Mesodermal cell (in vitro differentiated cells): ENCODE results near the gene PRRG1. TPM values are rescaled to one million over a fixed set of nuclear protein-coding genes. Genes with fewer than 3 reads are reported as not detected.
"Not testable (repeated sequence)": the region's sequence is repeated elsewhere in the genome, so short reads cannot be mapped to it uniquely, and the experiment has no call there.

ENCODE experiments used
- H3K27ac ChIP-seq: 2 replicates; pipeline ENCODE4 v1.7.0; 2013; ENCODE audit warnings: mild to moderate bottlenecking, low read depth, low read length, moderate library complexity; ENCODE audit not compliant: severe bottlenecking
- H3K36me3 ChIP-seq: 2 replicates; pipeline ENCODE4 v1.7.1; 2013; ENCODE audit warnings: mild to moderate bottlenecking, low read length, moderate library complexity; ENCODE audit not compliant: control insufficient read depth, insufficient read depth
- H3K4me1 ChIP-seq: one replicate; pipeline ENCODE4 v1.7.1; 2013; ENCODE audit warnings: mild to moderate bottlenecking, low read length; ENCODE audit not compliant: insufficient read depth, control insufficient read depth, poor library complexity, severe bottlenecking
- H3K4me3 ChIP-seq: 2 replicates; pipeline ENCODE4 v1.7.0; 2013; ENCODE audit warnings: low read length, control low read depth, mild to moderate bottlenecking; ENCODE audit not compliant: insufficient read depth, poor library complexity, severe bottlenecking; ENCODE audit errors: extremely low read depth
- H3K9me3 ChIP-seq: 2 replicates; pipeline ENCODE4 v1.7.1; 2013; ENCODE audit warnings: mild to moderate bottlenecking, low read length, moderate library complexity; ENCODE audit not compliant: control insufficient read depth
- WGBS, 2 experiments: methylation state at CpG; one replicate each; pipeline ENCODE4 v1.1.5; 2013; ENCODE audit warnings: missing lambda C conversion rate in 2 of 2; ENCODE audit not compliant: insufficient coverage in 2 of 2; 5-methylcytosine and 5-hydroxymethylcytosine counted together
- polyA plus RNA-seq, 2 experiments: library from polyadenylated mRNA; stranded (reverse); fragments of 50-300 nt; gene quantifications; one replicate each; pipeline ENCODE4 v1.2.3, GENCODE V29; 2013

Gene PRRG1
- polyA plus RNA-seq (2013, experiment 1 of 2), result 10.7 TPM
- 11.1 TPM for polyA plus RNA-seq (2013, experiment 2 of 2)

DNA sequence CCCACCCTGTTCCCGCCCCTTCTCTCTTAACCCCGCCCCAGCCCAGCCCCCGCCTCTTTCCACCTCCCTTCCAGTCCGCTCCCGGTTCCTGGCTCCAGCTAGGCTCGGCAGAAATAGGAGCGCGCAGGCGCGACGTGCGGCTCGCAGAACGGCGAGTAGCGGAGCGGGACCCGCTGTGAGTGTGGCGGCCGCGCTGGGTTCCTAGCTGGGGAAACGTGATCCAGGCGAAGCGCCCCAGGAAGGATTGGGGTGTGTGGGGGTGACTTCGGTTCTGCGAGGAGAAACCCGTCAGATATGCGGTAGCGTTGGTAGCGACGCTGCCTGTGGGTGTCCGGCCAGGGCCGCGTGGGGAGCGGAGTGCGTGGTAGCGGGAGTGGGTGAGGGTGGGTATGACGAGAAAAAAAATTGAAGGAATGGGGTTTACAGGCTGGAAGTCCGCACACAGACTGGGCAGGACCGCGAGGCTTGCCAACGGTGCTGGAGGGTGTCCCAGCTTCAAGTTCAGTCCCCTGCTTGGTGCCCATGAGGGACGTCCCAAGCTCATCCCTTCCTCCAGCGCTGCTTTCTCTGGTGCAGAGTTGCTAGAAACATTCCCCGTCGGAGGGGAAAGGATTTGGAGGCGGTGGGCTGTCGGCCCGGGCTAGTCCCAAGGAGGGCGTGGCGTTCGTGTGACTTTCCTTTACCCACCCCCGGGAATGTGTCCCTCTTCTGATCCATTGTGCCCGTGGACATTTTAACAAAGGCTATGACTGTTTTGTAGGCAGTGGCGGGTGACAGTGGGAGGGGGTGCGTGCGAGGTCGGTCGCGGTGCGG, at the start of gene PRRG1:
Gene PRRG1, plus strand, starts transcription at position 144 of the 813 bp plus-strand sequence. CDS start 56,886 bp downstream, outside the sequence.
- Histone ChIP-seq H3K4me3 (peak within 1 kb of the TSS; percentile 60), H3K9me3 (no peaks in the 10 kb centered on the region), H3K36me3 (no peaks in the 10 kb centered on the region), H3K27ac (peak within 1 kb of the TSS; percentile 83), H3K4me1 (peaks cover 15% of the 10 kb centered on the region)
- whole genome bisulfite sequencing, 2 experiments, result 1% methylated on average over 24 of the region's 61 CpGs; no CpG with 5 or more reads in 1 of the 2 experiments

DNA sequence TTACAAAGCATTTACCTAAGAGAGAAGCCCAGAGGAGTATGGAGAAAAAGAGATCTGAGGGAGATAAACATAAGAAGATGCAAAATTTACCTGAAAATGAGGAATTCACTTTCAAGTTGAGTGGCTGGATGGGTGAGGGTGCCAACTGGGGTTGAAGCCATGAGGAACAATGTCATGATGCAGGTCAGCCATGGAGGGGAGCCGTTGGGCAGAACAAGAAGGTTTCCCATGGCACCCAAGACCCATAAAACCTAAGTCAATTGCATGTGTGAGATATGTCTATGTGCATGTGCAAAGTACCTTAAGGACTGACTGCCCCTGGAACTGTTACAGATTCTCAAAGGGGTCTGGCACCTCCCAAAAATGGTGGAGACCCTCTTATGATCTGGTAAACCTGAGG, 46.6 kb upstream of the PRRG1 start:
- no peak overlapping the region for H3K27ac ChIP-seq
- no peak overlapping the region for H3K4me3 ChIP-seq
- WGBS, 2 experiments, result no CpG with 5 or more reads among the region's 1 CpG

DNA sequence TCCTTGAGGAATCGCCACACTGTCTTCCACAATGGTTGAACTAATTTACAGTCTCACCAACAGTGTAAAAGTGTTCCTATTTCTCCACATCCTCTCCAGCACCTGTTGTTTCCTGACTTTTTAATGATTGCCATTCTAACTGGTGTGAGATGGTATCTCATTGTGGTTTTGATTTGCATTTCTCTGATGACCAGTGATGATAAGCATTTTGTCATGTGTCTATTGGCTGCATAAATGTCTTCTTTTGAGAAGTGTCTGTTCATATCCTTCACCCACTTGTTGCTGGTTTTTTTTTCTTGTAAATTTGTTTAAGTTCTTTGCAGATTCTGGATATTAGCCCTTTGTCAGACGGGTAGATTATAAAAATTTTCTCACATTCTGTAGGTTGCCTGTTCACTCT, 43.9 kb upstream of the PRRG1 start:
- H3K4me3 ChIP-seq, H3K27ac ChIP-seq, H3K9me3 ChIP-seq, H3K36me3 ChIP-seq, H3K4me1 ChIP-seq: not testable (repeated sequence)
- WGBS, 2 experiments, result no CpG with 5 or more reads among the region's 2 CpGs

More for the DNA sequence above, 46.6 kb upstream of the PRRG1 start:
- no peaks in the 10 kb centered on the region for H3K36me3 ChIP-seq
- H3K9me3 ChIP-seq, result no peaks in the 10 kb centered on the region
- H3K4me1 ChIP-seq, result no peaks in the 10 kb centered on the region

DNA sequence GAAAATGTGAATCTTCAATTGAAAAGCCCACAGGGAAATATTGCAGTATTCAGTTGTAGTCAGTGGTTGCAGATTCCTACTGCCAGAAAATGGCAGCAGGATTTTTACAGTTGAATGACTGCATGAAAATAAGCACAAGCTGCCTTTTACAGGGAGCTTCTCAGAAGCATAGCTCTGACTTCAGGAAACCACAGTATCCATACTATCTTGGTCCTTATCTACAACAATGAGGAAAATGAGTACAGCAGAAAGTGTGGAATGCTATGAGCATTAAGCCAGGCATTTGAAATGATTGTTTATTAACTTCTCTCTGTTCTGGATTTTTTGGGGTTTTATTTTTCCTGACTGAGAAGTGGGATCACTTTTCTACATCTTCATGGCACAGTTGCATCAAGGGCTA, 34.6 kb upstream of the PRRG1 start:
- Histone ChIP-seq H3K9me3 (no peaks in the 10 kb centered on the region), H3K27ac (no peak overlapping the region), H3K4me1 (peaks cover 12% of the 10 kb centered on the region), H3K4me3 (no peak overlapping the region), H3K36me3 (no peaks in the 10 kb centered on the region)

DNA sequence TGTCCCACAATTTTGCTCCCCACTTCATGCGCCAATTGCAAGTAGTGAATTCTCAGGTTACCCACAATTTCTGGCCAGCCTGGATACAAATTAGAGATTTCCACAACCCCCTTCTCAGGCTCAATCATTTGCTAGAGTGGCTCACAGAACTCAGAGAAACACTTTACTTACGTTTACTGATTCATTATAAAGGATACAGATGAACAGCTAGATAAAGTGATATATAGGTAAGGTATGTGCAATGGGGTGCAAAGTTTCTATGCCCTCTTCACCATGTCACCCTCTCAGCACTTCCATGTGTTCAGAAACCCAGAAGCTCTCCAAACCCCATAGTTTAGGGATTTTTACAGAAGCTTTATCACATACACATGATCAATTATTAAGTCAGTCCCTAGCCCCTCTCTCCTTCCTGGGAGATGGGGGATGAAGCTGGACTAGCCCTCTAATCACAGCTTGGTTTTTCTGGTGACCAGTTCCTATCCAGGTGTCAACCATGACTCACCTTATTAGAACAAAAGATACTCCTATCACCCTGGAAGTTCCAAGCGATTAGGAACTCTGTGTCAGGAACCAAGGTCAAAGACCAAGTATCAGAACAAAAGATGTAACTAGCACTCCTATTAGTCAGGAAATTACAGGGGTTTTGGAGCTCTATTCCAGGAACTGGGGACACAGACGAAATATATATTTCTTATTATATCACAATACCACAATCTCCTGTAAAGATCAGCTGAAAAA, 33.5 kb upstream of the PRRG1 start:
- no peak overlapping the region for H3K4me3 ChIP-seq
- no CpG with 5 or more reads among the region's 4 CpGs for WGBS, 2 experiments

DNA sequence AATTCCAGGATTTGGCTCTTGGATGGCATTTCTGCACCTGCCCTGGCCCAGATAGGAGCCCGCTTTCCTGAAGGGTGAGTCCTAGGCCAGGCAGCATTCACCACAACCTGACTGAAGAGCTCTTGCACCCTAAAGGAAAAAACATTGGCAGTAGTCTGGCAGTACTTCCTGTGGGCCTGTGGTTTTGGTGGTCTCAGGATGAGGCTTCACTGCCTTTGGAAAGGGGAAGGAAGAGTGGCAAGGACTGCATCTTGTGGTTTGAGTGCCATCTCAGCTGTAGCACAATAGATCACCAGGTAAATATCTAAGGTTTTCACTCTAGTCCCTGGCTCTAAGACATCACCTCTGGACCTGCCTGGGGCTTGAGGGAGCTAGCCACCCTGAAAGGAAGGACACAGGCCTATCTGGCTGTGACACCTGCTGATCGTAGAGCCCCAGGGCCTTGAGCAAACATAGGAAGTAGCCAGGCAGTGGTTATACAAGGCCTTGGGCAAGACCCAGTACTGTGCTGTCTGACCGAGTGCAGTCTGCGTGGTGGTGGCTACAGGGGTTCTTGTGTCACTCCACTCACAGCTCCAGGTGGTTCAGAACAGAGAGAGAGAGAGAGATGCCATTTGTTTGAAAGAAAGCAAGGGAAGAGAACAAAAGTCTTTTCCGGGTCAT, 28.5 kb upstream of the PRRG1 start:
- WGBS, 2 experiments, result 100% methylated on average over 1 of the region's 5 CpGs; no CpG with 5 or more reads in 1 of the 2 experiments
- H3K27ac ChIP-seq, result no peak overlapping the region
- no peak overlapping the region for H3K4me3 ChIP-seq
- H3K4me1 ChIP-seq, result peaks cover 5% of the 10 kb centered on the region
- no peaks in the 10 kb centered on the region for H3K36me3 ChIP-seq
- no peaks in the 10 kb centered on the region for H3K9me3 ChIP-seq

More for the DNA sequence above, 33.5 kb upstream of the PRRG1 start:
- Histone ChIP-seq H3K36me3 (no peaks in the 10 kb centered on the region), H3K9me3 (no peaks in the 10 kb centered on the region), H3K27ac (no peak overlapping the region), H3K4me1 (peaks cover 12% of the 10 kb centered on the region)

DNA sequence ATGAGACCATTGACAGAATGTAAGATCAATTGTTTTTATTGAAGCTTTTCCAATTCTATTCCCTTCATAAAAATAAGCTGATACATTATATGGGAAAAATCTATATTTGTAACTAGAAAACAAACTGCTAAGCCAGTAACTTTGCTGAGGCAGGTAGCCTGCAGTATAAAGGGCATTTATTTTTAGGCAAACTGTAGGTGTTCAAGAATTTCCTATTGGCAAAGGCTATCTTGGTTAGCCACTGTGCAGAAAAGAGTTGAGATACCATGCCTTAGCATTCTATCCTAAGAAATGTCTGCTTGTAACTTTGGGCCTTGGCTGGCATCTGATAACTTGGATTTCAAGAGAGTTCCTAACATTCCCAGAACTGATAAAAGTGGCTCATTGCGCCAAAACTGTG, 18.5 kb upstream of the PRRG1 start:
- no peak overlapping the region for H3K27ac ChIP-seq
- H3K4me1 ChIP-seq, result peaks cover 5% of the 10 kb centered on the region
- H3K4me3 ChIP-seq, result no peak overlapping the region
- H3K9me3 ChIP-seq, result no peaks in the 10 kb centered on the region
- no CpG with 5 or more reads among the region's 1 CpG for WGBS, 2 experiments
- H3K36me3 ChIP-seq, result no peaks in the 10 kb centered on the region

DNA sequence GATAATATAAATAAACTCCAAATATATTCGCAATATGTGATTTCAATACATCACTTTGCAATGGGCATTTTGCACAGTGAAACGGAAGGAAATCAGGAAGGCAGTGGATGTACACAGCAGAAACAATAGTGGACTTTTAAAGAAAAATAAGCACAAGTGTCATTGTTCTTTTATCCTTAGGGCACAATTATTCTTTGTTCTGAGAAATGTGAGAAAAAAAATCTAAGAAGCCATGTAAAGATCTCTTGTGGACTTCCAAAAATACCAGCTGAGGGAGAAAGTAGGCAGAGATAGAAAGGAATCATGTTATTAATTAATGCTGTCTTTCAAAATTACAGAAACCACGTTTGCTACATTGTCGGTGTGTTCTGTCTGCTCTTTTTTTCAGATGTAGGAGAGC, 17.6 kb upstream of the PRRG1 start:
- Histone ChIP-seq H3K4me1 (peaks cover 5% of the 10 kb centered on the region), H3K27ac (no peak overlapping the region), H3K9me3 (no peaks in the 10 kb centered on the region), H3K4me3 (no peak overlapping the region), H3K36me3 (no peaks in the 10 kb centered on the region)
- WGBS, 2 experiments, result no CpG with 5 or more reads among the region's 4 CpGs

DNA sequence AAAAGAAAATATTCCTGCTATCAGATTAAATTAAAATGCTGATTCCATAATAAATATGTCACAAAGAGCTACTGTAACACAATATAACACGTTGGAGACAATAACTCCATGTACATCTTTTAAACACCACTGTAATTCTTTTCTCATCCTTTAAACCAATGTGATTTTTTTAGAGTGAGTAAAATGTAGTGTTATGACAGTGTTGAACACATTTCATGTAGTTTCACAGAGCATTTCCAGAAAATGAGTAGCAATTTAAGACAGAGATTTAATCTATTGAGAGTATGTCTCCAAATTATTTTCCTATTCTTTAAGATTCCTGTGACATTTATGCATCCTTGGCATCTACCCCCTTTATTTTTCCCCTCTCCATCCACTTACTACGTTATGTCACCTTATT, 17.1 kb upstream of the PRRG1 start:
- no peaks in the 10 kb centered on the region for H3K36me3 ChIP-seq
- WGBS, 2 experiments, result no CpG with 5 or more reads among the region's 2 CpGs
- peaks cover 5% of the 10 kb centered on the region for H3K4me1 ChIP-seq
- H3K27ac ChIP-seq, result no peak overlapping the region
- no peaks in the 10 kb centered on the region for H3K9me3 ChIP-seq
- no peak overlapping the region for H3K4me3 ChIP-seq

DNA sequence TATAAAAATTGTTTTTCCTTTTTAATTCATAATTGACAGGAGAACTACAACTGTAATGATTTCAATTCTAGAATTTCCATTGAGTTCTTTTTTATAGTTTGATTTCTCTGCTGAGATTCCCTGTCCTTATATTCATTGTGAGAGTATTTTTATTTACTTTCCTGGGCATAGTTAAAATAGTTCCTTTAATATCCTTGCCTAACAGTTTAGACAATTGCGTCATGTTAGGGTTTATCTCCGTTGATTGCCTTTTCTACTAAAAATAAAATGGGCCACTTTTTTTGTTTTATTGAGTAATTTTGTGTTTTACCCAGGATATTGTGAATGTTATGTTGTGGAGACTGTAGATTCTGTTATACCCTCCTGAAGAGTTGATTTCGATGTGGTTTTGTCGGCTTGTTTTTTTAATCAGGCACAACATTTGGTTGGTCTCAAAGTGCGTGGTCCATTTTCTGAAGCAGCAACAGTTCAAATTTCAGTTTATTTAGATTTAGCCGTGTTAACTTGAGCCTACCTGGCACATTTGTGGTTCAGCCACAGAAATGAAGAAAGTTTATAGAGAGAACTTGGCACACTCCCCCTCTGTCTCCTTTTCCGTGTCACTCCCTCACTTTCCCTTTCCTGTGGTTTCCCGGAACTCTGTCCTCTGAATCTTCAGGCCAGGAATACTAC, 16.0 kb upstream of the PRRG1 start:
- Histone ChIP-seq H3K27ac (no peak overlapping the region), H3K4me3 (no peak overlapping the region), H3K4me1 (peaks cover 5% of the 10 kb centered on the region), H3K9me3 (no peaks in the 10 kb centered on the region), H3K36me3 (no peaks in the 10 kb centered on the region)
- WGBS, 2 experiments, result 91% methylated on average over 3 of the region's 8 CpGs; no CpG with 5 or more reads in 1 of the 2 experiments
